GM19438 (cell line): Measurements from ENCODE around the gene CCL8.

Experiments
- ATAC-seq: cut with Tn5 transposase; IDR thresholded peaks from one replicate; pipeline ENCODE4 v1.9.1; 2021; ENCODE audit warnings: low read depth; ENCODE audit not compliant: unreplicated experiment

Gene CCL8

DNA sequence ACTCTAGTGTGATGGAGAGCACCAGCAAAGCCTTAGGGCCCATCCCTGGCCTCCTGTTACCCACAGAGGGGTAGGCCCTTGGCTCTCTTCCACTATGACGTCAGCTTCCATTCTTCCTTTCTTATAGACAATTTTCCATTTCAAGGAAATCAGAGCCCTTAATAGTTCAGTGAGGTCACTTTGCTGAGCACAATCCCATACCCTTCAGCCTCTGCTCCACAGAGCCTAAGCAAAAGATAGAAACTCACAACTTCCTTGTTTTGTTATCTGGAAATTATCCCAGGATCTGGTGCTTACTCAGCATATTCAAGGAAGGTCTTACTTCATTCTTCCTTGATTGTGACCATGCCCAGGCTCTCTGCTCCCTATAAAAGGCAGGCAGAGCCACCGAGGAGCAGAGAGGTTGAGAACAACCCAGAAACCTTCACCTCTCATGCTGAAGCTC lies at the start of gene CCL8:
Gene CCL8, plus strand, starts transcription at position 397 of the 445 bp plus-strand sequence. CDS start 67 bp downstream, outside the sequence.
- no peak for ATAC-seq

DNA sequence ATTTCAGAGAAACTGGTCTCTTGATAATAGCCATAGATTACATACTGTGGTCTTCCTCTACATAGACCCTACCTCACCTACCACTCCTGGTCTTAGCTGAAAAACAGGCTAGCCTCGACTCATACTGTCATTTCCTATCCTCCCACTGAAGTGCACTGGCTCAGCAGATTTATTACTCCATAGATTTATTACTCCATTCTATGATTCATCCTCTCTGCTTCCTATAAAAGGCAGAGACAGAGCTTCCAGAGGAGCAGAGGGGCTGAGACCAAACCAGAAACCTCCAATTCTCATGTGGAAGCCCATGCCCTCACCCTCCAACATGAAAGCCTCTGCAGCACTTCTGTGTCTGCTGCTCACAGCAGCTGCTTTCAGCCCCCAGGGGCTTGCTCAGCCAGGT lies 49.3 kb upstream of the CCL8 start, which contains the start of gene CCL7:
Gene CCL7, plus strand, starts transcription at position 253 of the 400 bp plus-strand sequence. Its CDS starts 70 bp downstream, at position 323.
- no peak for ATAC-seq

DNA sequence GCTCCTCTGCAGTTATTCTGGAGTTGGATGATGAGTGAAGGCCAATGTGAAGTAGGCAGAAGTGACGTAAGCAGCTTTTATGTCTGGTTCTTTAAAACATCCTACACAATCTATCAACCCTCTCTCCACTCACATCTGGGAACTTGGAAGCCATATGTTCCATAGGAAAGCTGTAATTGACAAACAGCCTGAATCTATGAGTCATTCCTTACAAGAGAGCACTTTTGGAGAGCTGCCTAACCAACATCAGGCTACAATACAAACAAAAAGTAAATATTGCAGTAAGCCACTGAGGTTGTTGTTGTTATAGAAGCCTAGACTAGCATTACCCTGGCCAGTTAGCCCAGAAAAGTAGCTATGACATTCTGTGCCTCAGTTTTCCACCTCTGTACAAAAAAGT lies 43.4 kb upstream of the CCL8 start:
- ATAC-seq = no peak

DNA sequence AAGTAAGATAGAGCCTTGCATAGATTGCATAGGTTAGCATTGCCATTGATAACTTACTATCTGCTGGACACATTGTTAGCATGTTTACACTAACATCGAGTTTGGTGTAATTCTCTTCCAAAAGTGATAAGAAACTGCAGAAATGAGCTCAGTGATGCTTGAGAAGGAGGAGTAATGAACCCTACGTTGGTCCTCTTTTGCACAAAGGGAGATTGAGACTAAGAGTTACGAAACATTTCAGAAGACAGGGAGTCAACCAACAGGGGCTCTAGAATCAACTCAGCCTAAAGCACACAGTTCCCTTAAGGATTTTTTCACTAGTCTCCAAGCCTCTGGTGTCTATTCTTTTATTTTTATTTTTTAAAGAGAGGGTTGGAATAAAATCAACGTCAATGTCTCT lies 42.4 kb upstream of the CCL8 start:
- ATAC-seq = no peak

DNA sequence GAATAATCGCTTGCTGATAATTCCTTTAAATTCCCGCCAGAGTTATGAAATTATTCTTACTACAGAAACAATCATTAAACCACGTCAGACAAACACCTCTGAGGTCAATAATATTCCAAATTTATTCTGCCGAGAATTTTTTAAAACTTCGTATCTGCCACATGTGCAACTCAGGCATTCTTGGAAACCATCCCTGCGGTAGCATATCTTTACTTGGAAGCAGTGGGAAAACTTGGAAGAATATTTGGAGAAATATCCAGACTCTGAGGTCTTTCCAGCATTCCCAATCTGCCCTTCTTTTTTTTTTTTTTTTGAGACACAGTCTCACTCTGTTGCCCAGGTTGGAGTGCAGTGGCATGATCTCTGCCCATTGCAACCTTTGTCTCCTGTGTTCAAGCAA lies 35.7 kb upstream of the CCL8 start:
- ATAC-seq = no peak

DNA sequence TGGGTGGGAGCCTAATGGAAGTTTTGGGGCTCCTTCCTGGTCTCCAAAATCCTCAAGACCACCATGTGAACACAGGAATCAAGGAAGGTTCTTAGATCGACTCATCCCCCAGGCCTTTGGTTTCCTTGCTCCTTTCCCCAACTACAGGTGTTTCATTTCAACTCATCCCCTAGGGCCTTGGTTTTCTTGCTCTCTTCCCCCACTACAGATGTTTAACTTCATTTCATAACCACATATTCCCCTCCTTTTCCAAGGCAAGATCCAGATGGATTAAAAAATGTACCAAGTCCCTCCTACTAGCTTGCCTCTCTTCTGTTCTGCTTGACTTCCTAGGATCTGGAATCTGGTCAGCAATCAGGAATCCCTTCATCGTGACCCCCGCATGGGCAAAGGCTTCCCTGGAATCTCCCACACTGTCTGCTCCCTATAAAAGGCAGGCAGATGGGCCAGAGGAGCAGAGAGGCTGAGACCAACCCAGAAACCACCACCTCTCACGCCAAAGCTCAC lies 33.9 kb upstream of the CCL8 start, which contains the start of gene CCL11:
Gene CCL11, plus strand, starts transcription at position 457 of the 507 bp plus-strand sequence. CDS start 67 bp downstream, outside the sequence.
- no peak for ATAC-seq

DNA sequence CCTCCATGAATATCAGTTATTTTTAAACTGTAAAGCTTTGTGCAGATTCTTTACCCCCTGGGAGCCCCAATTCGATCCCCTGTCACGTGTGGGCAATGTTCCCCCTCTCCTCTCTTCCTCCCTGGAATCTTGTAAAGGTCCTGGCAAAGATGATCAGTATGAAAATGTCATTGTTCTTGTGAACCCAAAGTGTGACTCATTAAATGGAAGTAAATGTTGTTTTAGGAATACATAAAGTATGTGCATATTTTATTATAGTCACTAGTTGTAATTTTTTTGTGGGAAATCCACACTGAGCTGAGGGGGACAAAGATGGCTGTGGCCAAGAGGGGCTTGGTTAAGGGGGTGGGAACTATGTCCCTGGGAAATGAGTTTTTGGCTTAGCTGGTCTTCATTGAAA lies 31.4 kb upstream of the CCL8 start:
- no peak for ATAC-seq

DNA sequence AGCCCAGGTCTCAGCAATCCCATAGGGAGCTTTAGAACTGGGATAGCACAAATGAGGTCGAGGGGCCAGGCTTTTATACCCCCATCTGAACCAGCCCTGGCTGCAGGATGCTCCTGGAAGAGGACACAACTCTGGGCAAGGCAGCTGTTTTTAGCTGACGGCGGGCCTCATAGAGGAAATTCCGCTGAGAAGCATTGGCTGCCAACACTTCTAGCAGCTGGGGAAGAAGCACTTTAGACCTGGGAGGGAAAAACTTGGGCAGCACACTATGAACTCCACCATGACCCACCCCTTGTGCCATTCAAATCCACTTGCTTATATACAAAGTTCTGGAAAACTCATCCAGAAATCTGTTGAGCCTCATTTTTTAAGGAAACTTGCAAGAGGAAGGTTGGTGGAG lies 28.6 kb upstream of the CCL8 start:
- no peak for ATAC-seq

DNA sequence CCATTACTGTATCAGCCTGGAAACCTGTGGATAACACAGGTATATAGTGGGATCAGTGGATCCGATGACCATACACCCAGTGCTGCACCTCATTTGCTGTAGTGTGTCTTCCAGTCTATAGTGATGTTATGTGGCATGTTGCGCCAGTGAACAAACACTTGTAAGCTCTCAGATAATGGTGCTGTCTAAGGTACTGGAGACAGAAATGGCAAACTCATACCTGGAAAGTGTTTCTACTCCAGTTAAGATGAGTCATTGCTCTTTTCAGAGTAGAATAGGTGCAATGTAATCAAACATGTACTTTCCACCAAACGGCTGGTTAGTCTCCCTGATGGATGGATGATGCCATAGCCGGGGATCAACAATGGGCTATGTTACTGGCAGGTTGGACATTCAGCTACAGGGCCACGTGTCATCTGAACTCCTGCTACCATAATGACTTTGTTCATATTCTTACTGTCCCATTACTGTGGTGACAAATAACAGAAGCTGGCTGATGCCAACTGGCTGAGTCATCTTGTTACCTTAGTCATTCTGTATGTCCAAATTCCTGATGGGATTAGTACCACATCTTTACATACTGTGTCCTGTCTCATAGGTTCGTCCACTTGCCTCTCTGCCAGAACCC lies 27.4 kb upstream of the CCL8 start:
- no peak for ATAC-seq

DNA sequence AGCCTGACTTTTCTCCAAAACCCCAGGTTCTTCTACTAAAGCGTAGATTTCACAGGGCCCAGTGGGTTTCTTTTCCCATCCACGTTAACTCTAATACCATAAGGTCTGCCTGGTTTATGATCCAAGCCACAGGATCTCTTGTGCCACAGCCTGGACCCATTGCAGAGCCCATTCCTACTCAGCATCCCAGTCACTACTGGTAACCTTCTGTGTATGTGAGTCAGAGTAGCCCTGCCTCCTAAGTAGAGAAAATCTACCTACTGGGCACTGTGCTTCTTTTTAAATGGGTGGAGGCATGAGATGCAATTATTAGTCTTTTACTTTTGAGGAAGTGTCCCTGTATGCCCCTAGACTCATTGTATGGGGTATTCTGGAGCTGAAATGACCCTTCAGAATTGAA lies 20.2 kb upstream of the CCL8 start:
- no peak for ATAC-seq

DNA sequence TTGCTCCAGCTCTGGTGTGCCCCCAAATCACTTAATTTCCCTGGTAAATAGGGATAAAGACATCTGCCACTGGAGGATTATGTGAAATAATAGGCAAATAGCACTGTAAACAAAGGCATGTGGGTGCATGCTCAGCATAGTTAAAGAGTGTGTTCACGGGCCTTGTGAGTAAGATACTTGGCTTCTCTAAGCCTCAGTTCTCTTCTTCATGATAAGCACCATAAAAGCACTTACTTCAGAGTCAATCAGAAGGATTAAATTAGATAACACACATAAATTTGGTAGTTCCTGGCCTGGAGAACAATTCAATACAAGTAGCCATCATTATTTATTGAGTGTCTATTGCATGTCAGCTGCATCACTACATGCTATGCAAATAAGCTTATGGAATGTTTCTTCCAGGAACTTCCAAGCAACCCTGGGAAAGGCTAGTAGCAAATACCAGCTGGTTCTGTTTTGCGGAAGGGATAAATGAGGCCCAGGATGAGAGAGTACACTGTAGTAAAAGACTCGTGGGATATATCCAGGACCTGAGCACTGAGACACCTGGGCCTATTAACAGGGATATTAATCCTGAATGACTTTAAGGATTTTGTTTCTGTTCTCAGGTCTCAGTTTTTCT lies 19.2 kb upstream of the CCL8 start:
- no peak for ATAC-seq

DNA sequence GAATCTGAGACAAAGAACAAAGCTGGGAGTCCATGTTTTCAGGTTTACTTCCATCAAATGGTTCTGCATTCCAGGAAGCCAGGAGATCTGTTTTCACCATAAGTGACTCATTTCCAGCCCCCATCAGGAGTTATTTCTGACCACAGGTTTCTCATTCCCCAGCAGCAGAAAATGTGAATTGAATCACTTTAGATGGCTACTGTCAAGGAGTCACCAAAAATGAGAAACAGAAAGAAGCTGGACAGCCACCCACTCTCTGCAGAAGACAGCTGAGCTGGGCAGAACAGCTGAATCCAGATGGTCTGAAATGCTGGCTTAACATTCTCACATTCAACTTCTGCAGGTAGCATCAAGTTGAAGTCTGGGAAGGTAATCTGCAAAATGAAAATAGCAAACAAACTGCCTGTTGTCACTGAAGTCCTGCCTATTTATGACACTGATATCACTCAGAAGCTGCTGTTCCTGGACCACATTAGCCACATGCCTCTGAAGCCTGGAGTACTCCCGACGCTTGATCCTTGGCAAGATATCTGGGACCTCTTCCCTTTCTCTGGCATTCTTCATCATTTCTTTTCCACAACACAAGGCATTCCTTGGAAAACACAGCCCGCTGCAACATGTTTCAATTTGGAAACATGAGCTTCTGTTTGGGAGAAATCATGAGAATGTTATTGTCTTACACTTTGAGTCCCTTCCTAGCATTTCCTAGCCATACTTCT lies 18.4 kb upstream of the CCL8 start:
- ATAC-seq = no peak

DNA sequence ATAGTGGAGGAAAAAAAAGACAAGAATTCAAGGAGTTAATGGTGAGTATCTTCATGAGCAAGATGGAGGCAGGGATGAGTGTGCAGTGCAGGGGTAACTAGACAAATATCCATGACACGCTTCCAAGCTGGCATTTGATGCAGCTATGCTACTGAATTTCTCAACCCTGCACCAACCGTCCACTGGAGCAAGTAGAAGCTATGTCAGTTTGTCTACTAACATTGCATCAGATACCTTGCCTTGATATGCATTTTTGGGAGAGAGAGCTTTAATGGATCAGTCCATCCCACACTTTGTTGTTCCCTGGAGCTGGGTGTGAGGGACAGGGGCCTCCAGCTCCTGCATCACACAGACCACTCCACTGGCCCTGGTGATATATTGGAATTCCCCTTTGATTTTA lies 17.2 kb upstream of the CCL8 start:
- ATAC-seq = no peak

DNA sequence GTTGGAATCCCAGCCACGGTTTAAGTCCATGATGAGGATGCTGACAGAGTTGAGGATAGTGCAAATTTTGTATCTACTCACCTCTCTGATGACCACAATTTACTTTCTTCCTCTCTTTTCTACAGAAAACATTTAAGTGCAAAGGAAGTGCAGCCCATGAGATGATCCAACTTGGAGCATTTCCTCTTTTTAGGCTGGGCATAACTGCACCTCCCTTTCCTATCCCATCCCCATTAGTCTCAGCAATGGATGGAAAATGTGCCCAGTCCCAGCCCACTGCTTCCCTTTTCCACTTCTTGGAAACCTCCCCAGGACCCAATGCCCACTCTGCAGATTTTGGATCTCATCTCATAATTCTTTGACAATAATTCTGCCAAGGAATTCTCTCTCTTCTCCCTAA lies 16.6 kb upstream of the CCL8 start:
- no peak for ATAC-seq

DNA sequence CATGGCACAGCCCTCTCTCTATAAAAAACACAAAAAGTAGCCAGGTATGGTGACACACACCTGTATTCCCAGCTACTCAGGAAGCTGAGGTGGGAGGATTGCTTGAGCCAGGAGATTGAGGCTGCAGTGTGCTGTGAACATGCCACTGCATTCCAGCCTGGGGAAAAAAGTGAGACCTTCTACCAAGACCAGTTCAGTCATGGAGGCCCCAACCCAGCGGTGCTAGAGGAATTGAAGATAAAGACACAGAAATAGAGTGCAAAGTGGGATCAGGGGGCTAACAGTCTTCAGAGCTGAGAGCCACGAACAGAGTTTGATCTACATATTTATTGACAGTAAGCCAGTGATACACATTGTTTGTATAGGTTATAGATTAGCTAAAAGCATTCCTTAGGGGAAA lies 15.6 kb upstream of the CCL8 start:
- ATAC-seq = no peak

DNA sequence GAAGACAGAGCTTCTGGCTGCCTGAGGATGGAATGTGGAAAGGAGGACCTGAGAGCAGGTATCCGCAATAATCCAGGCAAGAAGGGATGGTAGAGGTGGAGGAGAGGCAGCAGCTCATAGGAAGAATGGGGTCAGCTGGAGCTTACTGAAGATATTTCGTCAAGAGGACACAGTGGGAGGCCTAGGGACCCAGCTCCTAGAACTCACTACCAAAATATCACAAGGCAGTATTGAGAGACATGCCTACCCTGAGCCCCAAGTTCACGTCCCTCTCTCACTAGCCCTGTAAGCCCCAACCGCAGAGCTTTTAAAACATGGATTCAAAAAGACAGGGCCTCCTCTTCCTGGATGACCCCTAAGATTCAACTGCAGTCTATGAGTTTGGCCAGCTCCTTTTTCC lies 14.2 kb upstream of the CCL8 start:
- no peak for ATAC-seq

DNA sequence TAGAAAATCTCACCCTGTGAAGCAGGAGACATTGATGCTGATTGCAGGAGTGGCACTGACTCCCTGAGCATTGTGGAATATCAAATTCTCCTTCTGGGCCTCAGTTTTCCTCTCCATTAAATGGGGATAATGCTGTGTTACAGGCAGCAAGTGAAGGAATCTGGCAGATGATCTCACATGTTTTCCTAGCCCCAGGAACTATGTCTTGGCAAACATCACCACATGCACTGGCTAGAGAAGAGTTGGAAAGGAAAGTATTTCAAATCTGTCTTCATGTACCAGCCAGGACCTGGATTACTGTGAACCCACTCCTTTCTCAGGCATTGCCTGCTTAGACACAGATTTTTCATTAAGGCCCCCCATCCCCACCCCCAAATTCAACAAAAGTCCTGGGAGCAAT lies 13.6 kb upstream of the CCL8 start:
- ATAC-seq = no peak

DNA sequence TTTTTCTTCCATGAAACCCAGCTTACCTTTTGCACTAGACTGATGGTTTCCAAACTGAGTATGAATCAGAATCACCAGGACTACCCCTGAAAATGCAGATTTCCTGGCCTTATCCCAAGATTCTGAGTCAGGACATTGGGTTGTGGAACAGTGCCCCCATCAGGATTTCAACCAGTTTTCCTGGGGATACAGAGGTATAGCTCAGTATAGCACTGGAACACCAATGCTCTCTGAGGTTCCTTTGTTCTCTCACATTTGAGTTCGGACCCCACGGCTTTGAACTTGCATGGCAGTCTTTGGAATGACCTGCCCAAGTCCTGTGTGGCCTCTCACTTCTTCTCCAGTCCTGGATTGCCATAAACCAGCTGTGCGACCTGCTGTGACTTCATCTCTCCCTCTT lies 12.8 kb upstream of the CCL8 start:
- ATAC-seq = no peak

DNA sequence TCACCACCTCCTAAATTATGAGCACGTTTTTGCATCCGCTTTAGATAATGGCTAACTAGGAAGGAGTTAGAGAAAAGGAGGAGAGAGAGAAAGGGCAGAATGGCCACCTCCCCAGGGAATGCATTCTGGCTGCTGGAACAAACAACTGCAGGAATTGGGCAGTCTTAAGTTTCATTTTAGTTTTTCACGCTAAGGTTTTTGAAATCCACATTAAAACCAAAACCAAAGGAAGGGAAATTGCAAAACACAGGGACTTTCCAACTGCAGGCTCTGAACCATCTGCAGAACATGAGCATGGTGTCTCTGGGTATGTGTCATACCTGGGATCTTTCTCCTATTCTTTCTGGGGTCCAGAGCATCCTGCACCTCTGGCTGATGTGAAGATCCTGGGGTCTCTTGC lies 12.1 kb upstream of the CCL8 start:
- no peak for ATAC-seq

DNA sequence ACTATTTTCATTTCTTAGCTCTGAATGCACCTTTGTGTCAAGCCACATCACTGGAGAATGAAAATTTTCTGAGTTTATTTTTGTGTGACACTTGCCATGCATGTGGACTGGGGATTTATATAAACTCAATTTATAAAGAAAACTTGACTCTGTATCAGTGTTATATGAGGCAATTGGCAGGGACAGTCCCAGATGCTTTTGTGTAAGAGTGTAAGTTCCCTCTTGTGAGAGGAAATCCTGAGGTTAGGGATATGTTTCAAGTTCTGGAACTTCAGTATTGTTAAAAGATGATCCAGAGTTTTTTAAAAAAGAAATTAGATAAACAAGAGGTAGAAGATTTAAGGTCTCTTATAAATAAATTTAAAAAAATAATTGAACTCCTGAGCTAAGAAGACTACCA lies 10.9 kb upstream of the CCL8 start:
- ATAC-seq = no peak

DNA sequence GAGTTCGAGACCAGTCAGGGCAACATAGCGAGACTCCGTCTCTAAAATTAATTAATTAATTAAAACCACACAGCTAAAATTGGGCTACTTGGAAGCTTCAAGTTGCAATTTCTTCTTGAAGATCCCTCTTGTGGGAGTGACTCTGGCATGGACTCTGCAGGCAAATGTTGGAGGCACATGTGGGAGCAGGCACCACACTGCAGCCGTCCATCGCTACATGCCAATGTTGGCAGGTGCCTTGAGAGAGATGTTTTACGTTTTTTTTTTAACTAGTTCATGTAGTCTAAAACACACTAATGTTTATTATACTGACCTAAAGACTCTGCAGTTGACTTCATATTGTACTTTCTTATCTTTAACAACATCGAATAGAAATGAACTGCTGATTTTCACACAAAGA lies 7.9 kb upstream of the CCL8 start:
- ATAC-seq = no peak

DNA sequence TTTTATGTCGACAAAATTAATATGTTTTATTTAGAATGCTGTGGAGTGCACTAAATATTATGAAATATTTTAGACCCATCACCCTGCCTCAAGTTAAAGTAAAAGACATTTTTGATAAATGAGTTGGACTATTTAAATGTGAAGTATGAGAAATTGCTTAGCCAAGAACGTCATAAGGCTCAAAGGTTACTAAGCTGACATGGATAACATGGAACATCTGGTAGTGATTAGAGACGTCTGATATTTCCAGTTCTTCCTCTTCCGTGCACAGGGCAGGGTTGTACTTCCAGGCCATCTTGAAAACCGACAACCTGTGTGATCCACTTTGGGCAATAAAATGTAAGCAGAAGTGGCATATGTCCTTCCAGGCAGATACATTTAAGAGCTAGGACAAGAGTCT lies 7.2 kb upstream of the CCL8 start:
- ATAC-seq = no peak
